Skin of body (tissue), 2 donors: Measurements from ENCODE around the gene THTPA. TPM values are rescaled to one million over a fixed set of nuclear protein-coding genes. Genes with fewer than 3 reads are reported as not detected.
"Not testable (repeated sequence)": the region's sequence is repeated elsewhere in the genome, so short reads cannot be mapped to it uniquely, and the experiment has no call there.

Experiments
- DNase-seq: peaks from one replicate; lab custom pipeline; 2025; lab: John Stamatoyannopoulos, UW
- total RNA-seq: library from RNA; depleted of rRNA; stranded (reverse); fragments of >200 nt; gene quantifications from one replicate; pipeline ENCODE4 v1.2.3, GENCODE V29; 2014

Gene THTPA
- total RNA-seq, 1 donor from 2014 or later, result 9.4 TPM

DNA sequence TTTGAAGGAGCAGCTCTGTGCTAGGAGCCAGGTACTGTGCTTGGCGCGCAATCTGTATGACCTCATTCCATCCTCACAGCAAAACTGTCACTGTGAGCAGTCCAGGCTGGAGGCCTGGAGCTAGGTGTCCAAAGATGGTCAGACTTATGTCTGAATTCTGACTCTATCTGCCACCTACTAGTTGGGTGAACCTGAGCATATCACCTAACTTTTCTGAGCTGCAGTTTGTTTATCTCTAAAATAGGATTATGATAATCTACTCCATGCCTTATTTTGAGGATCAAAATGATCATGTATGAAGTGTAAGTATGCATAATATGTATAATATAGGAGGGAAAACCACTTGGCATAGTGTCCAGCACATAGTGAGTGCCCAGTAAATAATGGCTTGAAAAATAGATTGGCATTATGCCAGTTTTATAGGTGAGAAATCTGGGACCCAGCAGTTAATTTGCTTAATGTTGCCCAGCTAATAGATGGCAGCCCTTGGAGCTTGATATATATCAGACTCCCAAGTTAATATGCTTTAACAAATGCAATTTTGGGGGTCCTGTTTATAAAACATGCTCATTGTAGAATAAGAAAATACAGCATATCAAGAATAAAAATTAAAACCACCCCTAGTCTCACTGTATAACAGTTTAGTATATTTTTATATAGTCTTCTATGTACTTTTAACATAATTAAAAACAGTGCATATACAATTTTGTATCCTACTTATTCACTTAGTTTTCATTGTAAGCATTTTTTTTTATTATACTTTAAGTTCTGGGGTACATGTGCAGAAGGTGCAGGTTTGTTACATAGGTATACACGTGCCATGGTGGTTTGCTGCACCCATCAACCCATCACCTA lies 27.1 kb downstream of the THTPA start:
- no peak for DNase-seq

- not testable (repeated sequence) for DNase-seq
Observed at GRCh38 chr14:23583761-23584526, 27.9 kb downstream of the THTPA start.

DNA sequence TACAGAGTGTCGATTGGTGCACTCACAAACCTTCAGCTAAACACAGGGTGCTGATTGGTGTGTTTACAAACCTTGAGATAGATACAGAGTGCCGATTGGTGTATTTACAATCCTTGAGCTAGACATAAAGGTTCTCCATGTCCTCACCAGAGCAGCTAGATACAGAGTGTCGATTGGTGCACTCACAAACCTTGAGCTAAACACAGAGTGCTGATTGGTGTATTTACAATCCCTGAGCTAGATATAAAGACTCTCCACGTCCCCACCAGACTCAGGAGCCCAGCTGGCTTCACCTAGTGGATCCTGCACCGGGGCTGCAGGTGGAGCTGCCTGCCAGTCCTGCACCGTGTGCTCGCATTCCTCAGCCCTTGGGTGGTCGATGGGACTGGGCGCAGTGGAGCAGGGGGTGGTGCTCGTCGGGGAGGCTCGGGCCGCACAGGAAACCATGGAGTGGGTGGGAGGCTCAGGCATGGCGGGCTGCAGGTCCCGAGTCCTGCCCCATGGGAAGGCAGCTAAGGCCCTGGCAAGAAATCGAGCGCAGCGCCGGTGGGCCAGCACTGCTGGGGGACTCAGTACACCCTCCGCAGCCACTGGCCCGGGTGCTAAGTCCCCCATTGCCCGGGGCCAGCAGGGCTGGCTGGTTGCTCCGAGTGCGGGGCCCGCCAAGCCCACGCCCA lies 28.6 kb downstream of the THTPA start:
- DNase-seq, result not testable (repeated sequence)

DNA sequence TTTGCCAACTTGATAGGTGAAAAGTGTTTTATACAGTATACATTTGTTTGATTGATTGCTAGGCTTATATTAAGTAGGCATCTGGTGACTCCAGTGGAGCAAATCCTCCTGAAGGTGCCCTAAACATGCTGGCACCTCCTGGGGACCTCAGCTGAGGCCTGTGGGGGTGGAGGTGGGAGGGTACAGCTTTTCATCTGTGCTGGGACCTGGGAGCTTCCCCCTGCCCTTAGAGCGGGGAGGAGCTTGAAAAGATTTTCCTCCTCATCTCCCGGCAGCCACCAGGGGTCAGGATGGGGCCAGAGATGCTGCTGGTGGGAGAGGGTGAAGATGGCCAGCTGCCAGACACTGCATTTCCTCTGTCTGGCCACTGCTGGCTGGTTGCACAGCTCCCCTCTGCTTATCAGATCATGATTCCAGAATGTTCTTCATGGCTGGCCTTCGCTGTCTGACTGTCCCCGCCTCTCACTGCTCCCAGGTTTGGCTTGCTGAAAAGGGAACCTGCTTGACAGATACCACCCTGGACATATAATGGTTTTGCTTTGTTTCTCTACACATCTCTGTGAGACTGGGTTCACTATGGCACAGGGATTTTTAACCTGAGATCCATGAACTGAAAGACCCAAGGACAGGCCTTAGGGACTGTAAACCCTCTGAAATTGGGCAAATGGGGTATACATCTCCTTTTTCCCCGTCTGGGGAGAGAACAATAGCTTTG lies 33.0 kb downstream of the THTPA start:
- DNase-seq, result peak; percentile 81

DNA sequence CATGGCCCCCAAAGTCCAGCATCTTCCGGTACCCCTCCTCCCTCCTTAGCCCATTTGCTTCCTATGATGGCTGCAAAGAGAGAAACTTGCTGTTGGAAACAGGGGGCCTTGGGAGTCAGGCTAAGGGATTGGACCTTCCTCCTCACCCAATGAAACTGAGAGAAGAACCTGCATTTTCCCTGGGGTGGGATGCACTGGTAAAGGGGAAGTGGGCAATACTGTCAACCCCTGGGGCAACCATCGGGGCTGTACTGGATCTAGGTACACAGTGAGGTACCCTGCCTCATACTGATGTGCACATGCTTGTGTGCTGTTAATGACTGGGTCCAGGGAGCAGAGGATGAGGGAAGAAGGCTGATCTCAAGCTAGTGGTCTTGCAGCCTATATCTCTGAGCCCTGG lies 33.5 kb downstream of the THTPA start:
- DNase-seq, result no peak

GRCh38 chr14:23590198-23590597 lies 34.1 kb downstream of the THTPA start:
- DNase-seq, result no peak

DNA sequence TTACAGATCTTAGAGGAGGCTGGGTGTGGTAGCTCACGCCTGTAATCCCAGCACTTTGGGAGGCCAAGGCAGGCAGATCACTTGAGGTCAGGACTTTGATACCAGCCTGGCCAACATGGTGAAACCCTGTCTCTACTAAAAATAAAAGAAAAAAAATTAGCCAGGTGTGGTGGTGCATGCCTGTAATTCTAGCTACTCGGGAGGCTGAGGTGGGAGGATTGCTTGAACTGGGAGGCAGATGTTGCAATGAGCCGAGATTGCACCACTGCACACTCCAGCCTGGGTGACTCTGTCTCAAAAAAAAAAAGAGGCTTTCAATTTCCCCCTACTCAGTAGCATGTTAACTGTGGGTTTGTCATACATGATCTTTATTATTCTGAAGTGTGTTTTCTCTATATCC lies 38.1 kb downstream of the THTPA start:
- not testable (repeated sequence) for DNase-seq

DNA sequence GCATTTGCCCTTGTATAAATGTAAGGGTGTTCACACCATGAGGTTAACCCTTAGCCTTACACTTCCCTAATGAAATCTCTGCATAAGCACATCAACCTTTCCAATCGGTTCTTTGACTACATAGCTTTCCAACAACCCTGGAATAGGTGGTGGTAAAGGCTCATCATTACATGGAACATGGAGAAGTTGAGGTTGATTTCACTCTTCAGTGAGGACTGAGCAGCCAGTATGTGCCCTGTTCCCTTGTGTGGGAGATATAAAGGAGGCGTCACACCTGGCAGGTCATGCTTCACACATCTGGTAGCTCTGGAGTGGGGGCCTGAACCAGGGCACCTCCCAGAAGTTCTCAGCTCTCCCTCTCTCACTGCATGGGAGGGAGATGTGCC lies 44.2 kb downstream of the THTPA start:
- no peak for DNase-seq

- DNase-seq, result no peak
Observed at GRCh38 chr14:23600806-23601205, 44.7 kb downstream of the THTPA start.

GRCh38 chr14:23601424-23601823 lies 45.4 kb downstream of the THTPA start:
- DNase-seq, result no peak

DNA sequence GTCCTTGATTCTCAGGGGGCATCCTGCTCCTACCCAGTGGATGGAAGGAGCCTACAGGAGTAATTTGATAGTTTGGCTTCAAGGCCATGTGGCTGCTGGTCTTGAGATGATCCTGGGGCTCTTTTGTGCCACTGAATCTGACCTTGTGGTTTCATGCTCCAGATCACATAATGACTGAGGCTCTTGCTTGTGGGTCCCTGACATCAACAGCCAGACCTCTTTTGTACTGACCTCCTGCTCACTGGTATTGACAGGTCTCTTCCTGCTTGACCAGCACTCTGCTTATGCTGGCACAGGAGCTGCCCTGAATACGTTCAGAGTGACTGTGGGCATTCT lies 45.7 kb downstream of the THTPA start:
- no peak for DNase-seq

GRCh38 chr14:23602181-23603095 lies 46.4 kb downstream of the THTPA start:
- DNase-seq, result no peak

DNA sequence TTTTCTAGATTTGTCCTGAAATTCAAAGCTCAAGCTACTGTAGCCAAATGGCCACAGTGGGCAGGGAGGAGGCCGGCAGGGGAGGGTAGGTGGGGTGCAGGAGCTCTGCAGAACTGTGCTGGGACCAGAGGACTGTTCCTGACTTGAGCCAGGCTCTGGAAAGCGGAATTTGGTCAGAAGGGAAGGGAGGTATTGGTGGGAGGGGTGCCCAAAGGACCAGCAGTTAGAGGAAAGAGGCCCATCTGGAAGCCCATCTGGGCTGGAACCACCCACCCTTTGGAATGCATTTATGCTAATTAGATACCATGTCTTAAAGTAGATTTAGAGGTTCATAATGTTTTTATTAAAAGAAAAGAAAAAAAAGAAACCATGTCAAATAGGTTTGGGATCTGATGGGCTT lies 47.0 kb downstream of the THTPA start:
- DNase-seq, result no peak

DNA sequence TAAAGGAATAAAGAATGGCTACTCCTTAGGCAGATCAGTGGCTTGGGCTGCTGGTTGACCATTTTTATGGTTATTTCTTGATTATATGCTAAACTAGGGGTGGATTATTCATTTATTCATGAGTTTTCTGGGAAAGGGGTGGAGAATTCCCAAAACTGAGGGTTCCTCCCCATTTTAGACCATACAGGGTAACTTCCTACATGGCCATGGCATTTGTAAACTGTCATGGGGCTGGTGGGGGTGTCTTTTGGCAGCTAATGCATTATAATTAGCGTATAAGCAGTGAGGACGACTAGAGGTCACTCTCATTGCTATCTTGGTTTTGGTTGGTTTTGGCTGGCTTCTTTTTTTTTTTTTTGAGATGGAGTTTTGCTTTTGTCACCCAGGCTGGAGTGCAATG lies 48.1 kb downstream of the THTPA start:
- no peak for DNase-seq

- no peak for DNase-seq
Observed at GRCh38 chr14:23604675-23605170, 48.7 kb downstream of the THTPA start.

GRCh38 chr14:23605931-23606585 lies 50.0 kb downstream of the THTPA start:
- no peak for DNase-seq

DNA sequence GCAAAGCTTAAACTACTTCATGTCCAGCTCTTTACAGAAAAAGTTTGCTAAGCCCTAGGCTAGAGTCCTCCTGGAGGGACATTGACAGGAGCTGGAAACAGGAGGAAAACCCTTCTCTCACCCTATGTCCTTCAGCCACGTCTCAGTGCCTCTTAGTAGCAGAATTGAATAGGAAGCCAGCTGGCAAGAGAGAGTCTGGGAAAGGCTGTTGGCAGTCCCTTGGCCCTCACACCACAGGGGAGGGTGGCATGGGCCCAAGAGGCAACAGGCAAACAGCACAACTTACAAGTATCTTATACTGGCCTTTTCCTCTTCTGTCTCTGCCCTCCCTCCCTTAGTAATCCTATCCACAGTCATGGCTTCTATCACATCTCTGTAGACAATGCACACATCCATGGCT lies 52.4 kb downstream of the THTPA start:
- no peak for DNase-seq

GRCh38 chr14:23609001-23609400 lies 52.9 kb downstream of the THTPA start:
- DNase-seq, result no peak

- DNase-seq, result not testable (repeated sequence)
Observed at GRCh38 chr14:23609411-23610089, 53.5 kb downstream of the THTPA start.
